ENCODE measurements around the gene RAD51B. TPM values are rescaled to one million over a fixed set of nuclear protein-coding genes. Genes with fewer than 3 reads are reported as not detected.

The RAD51B gene
- total RNA-seq, 4 donors from 2014 or later = 14.0 to 16.4 (median 14.8) TPM

DNA sequence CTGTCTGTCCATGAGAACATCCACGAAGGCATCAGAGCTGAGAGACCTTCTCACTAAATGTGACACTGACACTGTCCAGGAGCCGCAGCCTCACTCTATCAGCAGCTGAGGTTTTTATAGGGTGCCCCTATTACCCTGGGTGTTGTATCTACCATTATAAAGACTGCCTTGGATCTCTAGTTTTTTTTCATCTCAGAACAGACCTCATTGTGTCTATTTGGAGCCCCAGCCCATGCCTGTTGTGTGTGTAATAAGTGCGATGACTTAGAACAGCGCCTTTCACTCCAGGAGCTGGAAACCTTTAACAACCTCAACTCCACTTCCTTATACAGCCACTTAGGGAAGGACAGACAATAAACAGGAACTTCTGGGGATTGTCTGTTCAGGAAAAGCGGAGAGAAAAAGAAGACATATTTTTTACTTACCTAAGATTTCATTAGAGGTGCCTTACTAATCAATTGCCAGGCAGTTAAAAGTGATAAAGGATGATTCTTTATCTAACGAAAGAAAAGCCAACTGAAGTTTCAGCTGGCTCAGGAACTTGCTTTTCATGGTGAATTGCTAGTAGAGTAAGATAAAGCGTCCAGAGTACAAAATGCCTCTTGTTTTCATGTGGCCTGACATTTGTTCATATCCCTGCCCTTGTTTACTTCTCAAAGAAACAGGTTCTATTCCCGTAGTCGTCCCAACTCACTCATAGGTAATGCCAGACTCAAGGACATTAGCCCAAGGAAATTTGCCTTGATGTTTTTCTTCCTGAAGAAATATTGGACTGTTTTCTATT is 420.6 kb downstream of the RAD51B start:
- TF ChIP-seq POLR2A (IDR thresholded peaks at IDR 0.05) = no peak
- TF ChIP-seq, protein P1, sequence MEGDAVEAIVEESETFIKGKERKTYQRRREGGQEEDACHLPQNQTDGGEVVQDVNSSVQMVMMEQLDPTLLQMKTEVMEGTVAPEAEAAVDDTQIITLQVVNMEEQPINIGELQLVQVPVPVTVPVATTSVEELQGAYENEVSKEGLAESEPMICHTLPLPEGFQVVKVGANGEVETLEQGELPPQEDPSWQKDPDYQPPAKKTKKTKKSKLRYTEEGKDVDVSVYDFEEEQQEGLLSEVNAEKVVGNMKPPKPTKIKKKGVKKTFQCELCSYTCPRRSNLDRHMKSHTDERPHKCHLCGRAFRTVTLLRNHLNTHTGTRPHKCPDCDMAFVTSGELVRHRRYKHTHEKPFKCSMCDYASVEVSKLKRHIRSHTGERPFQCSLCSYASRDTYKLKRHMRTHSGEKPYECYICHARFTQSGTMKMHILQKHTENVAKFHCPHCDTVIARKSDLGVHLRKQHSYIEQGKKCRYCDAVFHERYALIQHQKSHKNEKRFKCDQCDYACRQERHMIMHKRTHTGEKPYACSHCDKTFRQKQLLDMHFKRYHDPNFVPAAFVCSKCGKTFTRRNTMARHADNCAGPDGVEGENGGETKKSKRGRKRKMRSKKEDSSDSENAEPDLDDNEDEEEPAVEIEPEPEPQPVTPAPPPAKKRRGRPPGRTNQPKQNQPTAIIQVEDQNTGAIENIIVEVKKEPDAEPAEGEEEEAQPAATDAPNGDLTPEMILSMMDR (IDR thresholded peaks at IDR 0.05) = no peak
- H3K9me3 ChIP-seq = no peaks in the 10 kb centered on the region
- H3K36me3 ChIP-seq = no peaks in the 10 kb centered on the region
- WGBS, 2 donors = 86 to 87% methylated on average over 9 of the region's 9 CpGs
- no peak for DNase-seq
- H3K27ac ChIP-seq = peak overlapping the region in 1 of 3 donors; percentile 9
- no peak overlapping the region for H3K4me3 ChIP-seq (replicated peaks in 1 of 3)
- H3K27me3 ChIP-seq = no peaks in the 10 kb centered on the region
- intact Hi-C loops (cut with DNase I) = no loop called here
- H3K4me1 ChIP-seq = peaks cover 7 to 35% of the 10 kb centered on the region in 2 donors

DNA sequence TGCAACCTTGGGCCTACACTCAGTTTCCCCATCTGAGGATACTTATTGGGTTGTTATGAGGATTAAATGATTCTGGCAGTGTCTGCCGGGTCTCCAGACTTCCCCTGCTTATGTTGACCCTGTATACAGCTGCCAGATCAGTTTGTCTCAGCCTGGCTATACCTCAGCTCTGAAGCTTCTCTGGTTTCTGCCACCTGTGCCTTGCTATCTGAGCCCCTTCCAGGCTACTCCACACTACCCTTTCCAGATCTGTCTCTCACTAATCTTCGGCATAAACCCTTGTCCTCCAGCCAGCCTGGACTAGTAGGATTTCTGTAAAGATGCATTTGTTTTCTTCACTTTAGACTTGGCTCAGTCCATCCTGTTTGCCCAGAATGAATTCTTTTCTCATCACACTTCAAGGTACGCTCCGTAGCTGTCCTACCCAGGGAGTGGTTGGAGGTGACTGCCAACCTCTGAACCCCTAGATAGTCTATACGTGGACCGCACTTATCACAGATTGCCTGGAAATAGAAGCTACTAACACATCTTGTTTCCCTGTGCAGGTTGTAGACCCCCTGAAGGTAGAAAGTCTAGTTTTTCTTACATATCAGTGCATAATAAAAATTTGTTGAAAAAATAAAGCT is 422.4 kb downstream of the RAD51B start:
- intact Hi-C loops (cut with DNase I) = no loop called here
- H3K4me1 ChIP-seq = peaks cover 18 to 45% of the 10 kb centered on the region in 2 donors
- 95 to 98% methylated on average over 6 of the region's 6 CpGs for WGBS, 2 donors

DNA sequence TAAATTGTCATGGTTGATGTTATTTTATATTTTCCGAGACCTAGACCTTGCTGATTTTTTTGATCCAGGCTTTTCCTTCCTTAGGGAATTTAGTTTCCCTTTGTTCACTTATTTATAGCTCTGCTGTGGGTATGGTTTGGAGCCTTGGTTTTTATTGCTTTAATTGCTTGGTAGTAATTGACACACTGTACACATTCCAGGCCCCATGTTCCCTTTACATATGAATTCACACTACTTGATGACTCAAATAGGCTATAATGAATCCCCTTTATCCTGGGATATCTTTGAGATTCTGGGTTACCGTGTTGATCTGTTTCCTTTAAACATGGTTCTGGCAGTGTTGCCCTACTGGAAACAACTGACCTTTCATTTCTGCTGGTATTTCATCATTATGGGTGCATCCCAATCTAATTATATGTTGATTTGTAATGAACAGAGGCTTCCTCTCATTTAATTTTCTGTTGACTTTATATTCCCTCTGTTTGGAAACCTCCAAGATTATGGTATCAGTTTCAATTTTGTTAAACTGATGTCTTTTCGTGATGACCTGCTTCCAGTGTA is 424.0 kb downstream of the RAD51B start:
- H3K36me3 ChIP-seq = no peaks in the 10 kb centered on the region
- WGBS, 2 donors = 68 to 75% methylated on average over 3 of the region's 3 CpGs
- peak overlapping the region in 1 of 3 donors; percentile 0 for H3K27ac ChIP-seq
- TF ChIP-seq, protein P1 (IDR thresholded peaks at IDR 0.05) = no peak
- no peak for TF ChIP-seq POLR2A (IDR thresholded peaks at IDR 0.05)
- H3K9me3 ChIP-seq = no peaks in the 10 kb centered on the region
- H3K4me1 ChIP-seq = peaks cover 22 to 55% of the 10 kb centered on the region in 2 donors
- intact Hi-C loops (cut with DNase I) = no loop called here
- no peaks in the 10 kb centered on the region for H3K27me3 ChIP-seq
- H3K4me3 ChIP-seq (replicated peaks in 1 of 3) = no peak overlapping the region
- DNase-seq = no peak

More for the DNA sequence above, 422.4 kb downstream of the RAD51B start:
- no peak for TF ChIP-seq POLR2A (IDR thresholded peaks at IDR 0.05)
- TF ChIP-seq, protein P1 (IDR thresholded peaks at IDR 0.05) = no peak
- H3K27ac ChIP-seq = no peak overlapping the region
- no peaks in the 10 kb centered on the region for H3K27me3 ChIP-seq
- H3K4me3 ChIP-seq (replicated peaks in 1 of 3) = no peak overlapping the region
- H3K36me3 ChIP-seq = no peaks in the 10 kb centered on the region
- no peaks in the 10 kb centered on the region for H3K9me3 ChIP-seq
- no peak for DNase-seq

DNA sequence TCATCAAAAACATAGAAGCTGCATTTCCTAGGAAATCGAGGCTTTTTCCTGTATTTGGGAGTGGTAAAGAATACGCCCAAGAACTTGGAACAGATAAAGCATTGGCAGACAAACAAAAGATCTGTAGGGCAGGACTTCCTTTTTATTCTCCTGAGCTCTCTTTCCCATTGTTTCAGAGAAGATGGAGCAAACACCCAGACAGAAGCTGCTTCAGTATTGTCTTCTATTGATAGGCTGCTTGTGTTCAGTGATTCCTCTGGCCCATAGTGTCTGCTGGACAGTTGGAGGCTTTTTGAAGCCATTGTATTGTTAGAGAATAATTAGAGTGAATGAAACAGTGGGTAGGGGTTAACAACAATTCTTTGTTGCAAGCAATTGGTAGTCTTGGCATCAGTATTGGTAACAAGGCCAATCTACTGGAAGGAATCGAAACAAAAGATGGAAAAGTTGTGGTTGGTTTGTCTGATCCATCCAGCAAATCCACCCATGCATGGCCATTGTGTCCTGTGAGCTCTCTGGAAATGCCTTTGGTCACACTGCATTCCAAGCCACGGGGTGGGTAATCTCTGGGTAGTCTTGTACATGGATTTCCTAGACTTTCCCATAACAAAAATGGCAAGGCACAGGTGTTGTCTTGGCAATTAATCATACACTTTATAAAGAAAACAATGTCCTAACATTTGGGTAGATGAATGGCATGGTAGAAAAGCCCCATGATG is 424.8 kb downstream of the RAD51B start:
- H3K27me3 ChIP-seq = no peaks in the 10 kb centered on the region
- DNase-seq = no peak
- TF ChIP-seq, protein P1 (IDR thresholded peaks at IDR 0.05) = no peak
- no peak for TF ChIP-seq POLR2A (IDR thresholded peaks at IDR 0.05)
- WGBS, 2 donors = 55 to 66% methylated on average over 4 of the region's 4 CpGs
- H3K27ac ChIP-seq = peak overlapping the region in 2 of 3 donors; percentile 0 to 11
- intact Hi-C loops (cut with DNase I) = no loop called here
- H3K9me3 ChIP-seq = no peaks in the 10 kb centered on the region
- H3K36me3 ChIP-seq = no peaks in the 10 kb centered on the region
- peaks cover 23 to 64% of the 10 kb centered on the region in 2 donors for H3K4me1 ChIP-seq
- no peak overlapping the region for H3K4me3 ChIP-seq (replicated peaks in 1 of 3)

Data from thyroid gland (tissue), 4 donors.